GM10266 (cell line): ENCODE measurements around the gene HTR6.
"Not testable (repeated sequence)": the region's sequence is repeated elsewhere in the genome, so short reads cannot be mapped to it uniquely, and the experiment has no call there.

Experiments used
- DNase-seq: peaks from one replicate; pipeline ENCODE4 v3.0.0; 2012; ENCODE audit errors: extremely low spot score
- TF ChIP-seq, protein P1 (sequence below): IDR thresholded peaks from 2 replicates; pipeline ENCODE4 v1.5.1; 2012; ENCODE audit warnings: mild to moderate bottlenecking, low read depth; ENCODE audit not compliant: control insufficient read depth, insufficient read depth; ENCODE audit errors: missing control alignments

The HTR6 gene

DNA sequence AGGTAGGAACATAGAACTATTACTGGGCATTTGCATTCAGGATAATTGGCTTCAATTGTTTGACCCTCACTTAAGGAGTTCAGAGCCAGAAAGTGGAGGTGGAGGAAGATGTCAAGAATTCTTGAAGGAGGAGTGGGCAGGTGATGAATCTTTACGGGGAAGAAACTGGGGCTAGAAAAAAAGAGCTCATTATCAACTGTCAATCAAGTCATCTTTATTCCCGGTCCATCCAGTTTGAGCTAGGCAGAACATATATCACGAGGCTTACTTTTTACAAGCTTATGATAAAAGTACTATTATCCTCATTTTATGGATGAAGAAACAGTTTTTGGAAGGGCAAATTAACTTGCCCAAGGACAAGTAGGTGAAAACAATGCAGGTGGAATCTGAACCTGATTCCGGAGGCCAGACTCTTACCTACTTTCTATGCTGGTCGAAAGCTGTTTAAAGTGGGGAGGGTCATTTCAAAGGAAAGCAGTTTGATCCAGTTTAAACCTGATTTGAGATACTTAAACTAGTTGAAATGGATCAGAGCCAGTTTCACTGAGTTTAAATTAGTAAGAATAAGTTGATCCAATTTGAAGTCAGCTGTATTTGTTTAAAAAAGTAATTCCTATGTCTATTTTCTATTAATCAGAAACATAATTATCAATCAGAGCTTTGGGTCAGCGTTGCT lies 33.8 kb upstream of the HTR6 start:
- DNase-seq = no peak
- TF ChIP-seq, protein P1, sequence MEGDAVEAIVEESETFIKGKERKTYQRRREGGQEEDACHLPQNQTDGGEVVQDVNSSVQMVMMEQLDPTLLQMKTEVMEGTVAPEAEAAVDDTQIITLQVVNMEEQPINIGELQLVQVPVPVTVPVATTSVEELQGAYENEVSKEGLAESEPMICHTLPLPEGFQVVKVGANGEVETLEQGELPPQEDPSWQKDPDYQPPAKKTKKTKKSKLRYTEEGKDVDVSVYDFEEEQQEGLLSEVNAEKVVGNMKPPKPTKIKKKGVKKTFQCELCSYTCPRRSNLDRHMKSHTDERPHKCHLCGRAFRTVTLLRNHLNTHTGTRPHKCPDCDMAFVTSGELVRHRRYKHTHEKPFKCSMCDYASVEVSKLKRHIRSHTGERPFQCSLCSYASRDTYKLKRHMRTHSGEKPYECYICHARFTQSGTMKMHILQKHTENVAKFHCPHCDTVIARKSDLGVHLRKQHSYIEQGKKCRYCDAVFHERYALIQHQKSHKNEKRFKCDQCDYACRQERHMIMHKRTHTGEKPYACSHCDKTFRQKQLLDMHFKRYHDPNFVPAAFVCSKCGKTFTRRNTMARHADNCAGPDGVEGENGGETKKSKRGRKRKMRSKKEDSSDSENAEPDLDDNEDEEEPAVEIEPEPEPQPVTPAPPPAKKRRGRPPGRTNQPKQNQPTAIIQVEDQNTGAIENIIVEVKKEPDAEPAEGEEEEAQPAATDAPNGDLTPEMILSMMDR = no peak

GRCh38 chr1:19632211-19632610 lies 32.5 kb upstream of the HTR6 start:
- TF ChIP-seq, protein P1 = no peak
- no peak for DNase-seq

- DNase-seq = no peak
- TF ChIP-seq, protein P1 = no peak
Observed at GRCh38 chr1:19633106-19633505, 31.6 kb upstream of the HTR6 start.

GRCh38 chr1:19635064-19635463 lies 29.6 kb upstream of the HTR6 start:
- not testable (repeated sequence) for DNase-seq

GRCh38 chr1:19635646-19636045 lies 29.0 kb upstream of the HTR6 start:
- TF ChIP-seq, protein P1 = no peak
- DNase-seq = no peak

DNA sequence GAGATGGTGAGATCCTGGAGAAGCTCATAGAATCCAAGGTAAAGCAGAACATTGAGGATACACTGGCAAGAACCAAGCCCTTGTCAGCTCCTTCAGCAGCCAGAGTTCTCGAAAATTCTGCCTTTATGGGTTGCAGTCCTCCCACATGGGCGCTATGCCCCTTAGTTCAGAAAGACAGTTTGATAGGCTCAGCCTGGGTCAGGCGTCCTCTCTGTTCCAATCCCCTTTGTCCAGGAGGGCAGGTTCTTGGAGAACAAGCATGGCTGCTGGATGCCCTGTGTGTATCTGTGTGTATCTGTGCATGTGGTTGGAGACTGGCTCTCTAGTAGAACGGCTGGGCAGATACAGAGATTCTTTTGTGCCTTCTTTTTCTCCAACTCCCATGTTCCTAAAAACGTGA lies 28.6 kb upstream of the HTR6 start:
- DNase-seq = no peak
- TF ChIP-seq, protein P1 = no peak

DNA sequence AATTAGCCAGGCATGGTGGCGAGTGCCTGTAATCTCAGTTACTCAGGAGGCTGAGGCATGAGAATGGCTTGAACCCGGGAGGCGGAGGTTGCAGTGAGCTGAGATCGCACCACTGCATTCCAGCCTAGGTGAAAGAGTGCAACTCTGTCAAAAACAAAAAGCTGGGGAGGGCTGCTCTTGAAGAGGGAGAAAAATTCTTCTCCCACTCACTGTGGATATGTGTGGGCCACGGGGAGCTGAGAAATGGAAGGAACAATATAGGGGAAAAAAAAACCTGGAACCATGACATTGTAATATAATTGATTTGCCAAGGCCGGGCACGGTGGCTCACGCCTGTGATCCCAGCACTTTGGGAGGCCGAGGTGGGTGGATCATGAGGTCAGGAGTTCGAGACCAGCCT lies 27.9 kb upstream of the HTR6 start:
- not testable (repeated sequence) for DNase-seq

DNA sequence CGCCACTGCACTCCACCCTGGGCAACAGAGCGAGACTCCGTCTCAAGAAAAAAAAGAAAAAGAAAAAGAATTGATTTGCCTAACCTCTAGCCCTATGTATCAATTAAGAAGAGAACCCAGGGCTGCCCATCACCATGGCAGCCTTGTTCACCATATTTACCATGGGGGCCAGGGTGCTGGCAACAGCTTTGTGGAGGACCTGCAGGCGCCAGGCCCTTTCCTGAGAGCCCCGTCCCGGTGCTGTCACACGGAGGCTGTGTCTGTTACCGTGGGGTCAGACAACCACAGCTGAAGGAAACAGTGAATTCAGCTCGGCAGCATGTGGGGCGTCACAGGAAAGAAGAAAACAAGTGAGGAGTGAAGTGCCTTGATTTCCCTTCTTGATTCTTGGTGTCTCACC lies 27.1 kb upstream of the HTR6 start:
- TF ChIP-seq, protein P1 = no peak
- no peak for DNase-seq

DNA sequence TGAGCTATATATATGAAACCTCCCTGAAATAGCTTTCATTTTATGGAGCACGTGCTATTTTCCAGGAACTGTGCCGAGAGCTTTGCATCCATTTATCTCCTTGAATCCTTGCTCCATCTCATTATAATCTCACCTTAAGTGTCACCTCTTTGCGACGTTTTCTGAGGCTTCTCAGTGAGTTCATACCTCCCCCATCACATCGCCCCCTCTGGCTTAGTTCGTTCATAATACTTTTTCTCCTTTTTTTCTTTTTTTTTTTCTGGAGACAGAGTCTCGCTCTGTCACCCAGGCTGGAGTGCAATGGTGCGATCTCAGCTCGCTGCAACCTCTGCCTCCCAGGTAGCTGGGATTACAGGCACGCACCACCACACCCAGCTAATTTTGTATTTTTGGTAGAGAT lies 25.4 kb upstream of the HTR6 start:
- DNase-seq = not testable (repeated sequence)
